ENCODE results near the gene OR1J4.

OR1J4 gene

DNA sequence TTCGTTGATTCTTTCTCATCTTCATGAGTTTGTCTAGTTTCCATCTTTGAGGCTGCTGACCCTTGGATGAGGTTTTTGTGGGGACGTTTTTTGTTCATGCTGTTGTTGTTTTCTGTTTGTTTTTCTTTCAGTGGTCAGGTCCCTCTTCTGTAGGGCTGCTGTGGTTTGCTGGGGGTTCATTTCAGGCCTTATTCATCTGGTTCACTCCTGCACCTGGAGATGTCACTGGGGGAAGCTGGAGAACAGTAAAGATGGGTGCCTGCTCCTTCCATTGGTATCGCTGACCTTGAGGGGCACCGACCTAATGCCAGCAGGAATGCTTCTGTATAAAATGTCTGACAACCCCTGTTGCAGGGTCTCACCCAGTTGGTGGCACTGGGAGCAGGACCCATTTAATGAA is 42.5 kb downstream of the OR1J4 start:
- in situ Hi-C loops (cut with HindIII; ENCODE audit: low sequenced_read_pairs), result no loop called here
- TF ChIP-seq, protein P1, sequence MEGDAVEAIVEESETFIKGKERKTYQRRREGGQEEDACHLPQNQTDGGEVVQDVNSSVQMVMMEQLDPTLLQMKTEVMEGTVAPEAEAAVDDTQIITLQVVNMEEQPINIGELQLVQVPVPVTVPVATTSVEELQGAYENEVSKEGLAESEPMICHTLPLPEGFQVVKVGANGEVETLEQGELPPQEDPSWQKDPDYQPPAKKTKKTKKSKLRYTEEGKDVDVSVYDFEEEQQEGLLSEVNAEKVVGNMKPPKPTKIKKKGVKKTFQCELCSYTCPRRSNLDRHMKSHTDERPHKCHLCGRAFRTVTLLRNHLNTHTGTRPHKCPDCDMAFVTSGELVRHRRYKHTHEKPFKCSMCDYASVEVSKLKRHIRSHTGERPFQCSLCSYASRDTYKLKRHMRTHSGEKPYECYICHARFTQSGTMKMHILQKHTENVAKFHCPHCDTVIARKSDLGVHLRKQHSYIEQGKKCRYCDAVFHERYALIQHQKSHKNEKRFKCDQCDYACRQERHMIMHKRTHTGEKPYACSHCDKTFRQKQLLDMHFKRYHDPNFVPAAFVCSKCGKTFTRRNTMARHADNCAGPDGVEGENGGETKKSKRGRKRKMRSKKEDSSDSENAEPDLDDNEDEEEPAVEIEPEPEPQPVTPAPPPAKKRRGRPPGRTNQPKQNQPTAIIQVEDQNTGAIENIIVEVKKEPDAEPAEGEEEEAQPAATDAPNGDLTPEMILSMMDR (IDR thresholded peaks at IDR 0.05; ENCODE audit: low read depth, low read length, missing control alignments), result no peak
- no peak overlapping the region for H3K4me3 ChIP-seq (ENCODE audit: low read depth, low read length)
- no peak for DNase-seq (ENCODE audit: low read depth)

GRCh38 chr9:122562134-122562760 is 43.3 kb downstream of the OR1J4 start:
- in situ Hi-C loops (cut with HindIII; ENCODE audit: low sequenced_read_pairs), result no loop called here
- DNase-seq (ENCODE audit: low read depth), result no peak
- H3K4me3 ChIP-seq (ENCODE audit: low read depth, low read length), result no peak overlapping the region
- TF ChIP-seq, protein P1 (IDR thresholded peaks at IDR 0.05; ENCODE audit: low read depth, low read length, missing control alignments), result no peak

- in situ Hi-C loops (cut with HindIII; ENCODE audit: low sequenced_read_pairs), result no loop called here
- no peak for DNase-seq (ENCODE audit: low read depth)
- TF ChIP-seq, protein P1 (IDR thresholded peaks at IDR 0.05; ENCODE audit: low read depth, low read length, missing control alignments), result no peak
Measured at GRCh38 chr9:122567901-122568300, 49.0 kb downstream of the OR1J4 start.

More at GRCh38 chr9:122567901-122568300, 49.0 kb downstream of the OR1J4 start:
- no peak overlapping the region for H3K4me3 ChIP-seq (ENCODE audit: low read depth, low read length)
